DND-41 (cell line): Measurements from ENCODE around the gene LTO1.
"Not testable (repeated sequence)": the region's sequence is repeated elsewhere in the genome, so short reads cannot be mapped to it uniquely, and the experiment has no call there.

Source experiments
- ATAC-seq: fragments of 200-7000 bp; cut with Tn5 transposase; 3 replicates; pipeline ENCODE4 v1.9.1; 2021; ENCODE audit warnings: low read depth; ENCODE audit not compliant: insufficient read depth
- DNase-seq: peaks from one replicate; pipeline ENCODE4 v3.0.0-alpha.2; 2020
- H2AFZ ChIP-seq: 2 replicates; pipeline ENCODE4 v1.6.0; 2012; ENCODE audit warnings: low read depth, low read length
- H3K27ac ChIP-seq: 2 replicates; pipeline ENCODE4 v1.5.1; 2012; ENCODE audit warnings: low read length, inconsistent platforms
- H3K27me3 ChIP-seq: fragments of 200-600 bp; sonication (generic); 2 replicates; pipeline ENCODE4 v1.6.0; 2012; ENCODE audit warnings: low read length, mild to moderate bottlenecking, inconsistent platforms; ENCODE audit not compliant: insufficient read depth, poor library complexity
- H3K36me3 ChIP-seq: 2 replicates; pipeline ENCODE4 v1.5.1; 2012; ENCODE audit warnings: low read length, inconsistent platforms; ENCODE audit not compliant: insufficient read depth
- H3K4me1 ChIP-seq: 2 replicates; pipeline ENCODE4 v1.5.1; 2012; ENCODE audit warnings: mild to moderate bottlenecking, low read length; ENCODE audit not compliant: insufficient read depth
- H3K4me2 ChIP-seq: 2 replicates; pipeline ENCODE4 v1.6.0; 2012; ENCODE audit warnings: mild to moderate bottlenecking, moderate library complexity, low read length, inconsistent platforms; ENCODE audit not compliant: insufficient read depth
- H3K4me3 ChIP-seq, 2 experiments: fragments of 200-600 bp in 1 of 2; shearing (Covaris generic) in 1 of 2; 2 replicates each; pipeline ENCODE4 v1.5.1; 2012 to 2016; ENCODE audit warnings: inconsistent platforms in 2 of 2, low read length in 2 of 2, mild to moderate bottlenecking in 2 of 2, low read depth in 1 of 2, moderate library complexity in 1 of 2
- H3K79me2 ChIP-seq: 2 replicates; pipeline ENCODE4 v1.6.0; 2012; ENCODE audit warnings: low read length, inconsistent platforms; ENCODE audit not compliant: insufficient read depth
- H3K9ac ChIP-seq: 2 replicates; pipeline ENCODE4 v1.6.0; 2012; ENCODE audit warnings: low read depth, mild to moderate bottlenecking, inconsistent platforms, low read length, moderate library complexity
- H3K9me3 ChIP-seq: 2 replicates; pipeline ENCODE4 v1.5.1; 2012; ENCODE audit warnings: low read length, moderate library complexity, mild to moderate bottlenecking, inconsistent platforms; ENCODE audit not compliant: insufficient read depth, severe bottlenecking
- H4K20me1 ChIP-seq: 2 replicates; pipeline ENCODE4 v1.6.0; 2012; ENCODE audit warnings: low read length; ENCODE audit not compliant: insufficient read depth
- CTCF ChIP-seq: IDR thresholded peaks from 2 replicates; pipeline ENCODE4 v1.5.1; 2012; ENCODE audit warnings: borderline replicate concordance, low read length, moderate library complexity, mild to moderate bottlenecking; ENCODE audit not compliant: poor library complexity, severe bottlenecking; ENCODE audit errors: extremely low read depth
- EZH2 ChIP-seq: IDR thresholded peaks from 3 replicates; pipeline ENCODE4 v1.6.1; 2012; ENCODE audit warnings: borderline replicate concordance, low read depth, mild to moderate bottlenecking, moderate library complexity, low read length, inconsistent platforms; ENCODE audit not compliant: severe bottlenecking

The LTO1 gene

DNA sequence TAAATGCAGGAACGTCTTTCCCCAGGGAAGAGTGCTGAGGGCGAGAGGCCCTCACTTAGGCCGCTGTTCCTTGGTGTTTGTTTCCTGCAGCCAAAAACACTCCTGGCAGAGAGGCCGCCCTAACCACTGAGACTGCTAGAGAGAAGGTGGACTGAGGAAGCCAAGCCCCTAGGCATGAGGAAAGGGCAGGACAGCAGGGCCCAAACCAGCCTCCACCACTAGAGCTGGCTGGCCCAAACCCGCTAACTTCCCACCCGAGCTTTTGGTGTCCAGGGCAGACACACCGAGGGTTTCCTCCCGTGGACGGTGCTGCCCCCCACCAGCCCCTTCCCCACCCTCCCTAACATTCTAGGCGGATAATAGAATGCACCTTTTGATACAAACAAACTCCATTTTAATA, 22.7 kb upstream of the LTO1 start:
- Histone ChIP-seq H3K9ac (no peak overlapping the region), H3K4me2 (no peak overlapping the region), H3K9me3 (no peaks in the 10 kb centered on the region), H2AFZ (no peak overlapping the region), H3K4me1 (no peaks in the 10 kb centered on the region), H4K20me1 (no peaks in the 10 kb centered on the region), H3K36me3 (no peaks in the 10 kb centered on the region), H3K79me2 (no peaks in the 10 kb centered on the region), H3K27ac (no peak overlapping the region), H3K27me3 (no peaks in the 10 kb centered on the region), H3K4me3 (no peak overlapping the region)
- TF ChIP-seq CTCF (no peak), EZH2 (no peak)
- DNase-seq (no peak), ATAC-seq (no peak)

DNA sequence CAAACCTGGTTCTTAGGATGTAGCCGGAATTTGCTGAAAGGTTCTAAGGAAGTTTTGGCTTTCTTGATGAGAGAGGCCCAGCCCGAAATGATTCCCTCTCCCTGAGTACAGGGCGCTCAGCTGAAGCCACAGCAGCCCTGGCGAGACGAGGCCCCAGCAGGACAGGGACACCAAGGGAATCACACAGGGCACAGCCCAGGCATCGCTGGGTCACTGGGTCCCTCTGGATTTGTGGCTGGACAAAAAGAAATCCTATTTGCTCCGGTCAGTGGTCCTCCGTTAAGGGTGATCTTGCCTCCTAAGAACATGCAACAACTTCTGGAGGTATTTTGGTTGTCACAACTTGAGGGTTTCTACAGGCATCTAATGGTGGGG, 22.3 kb upstream of the LTO1 start:
- H3K4me2 ChIP-seq = no peak overlapping the region
- H3K36me3 ChIP-seq = no peaks in the 10 kb centered on the region
- no peak overlapping the region for H3K9ac ChIP-seq
- H3K27me3 ChIP-seq = no peaks in the 10 kb centered on the region
- TF ChIP-seq CTCF (no peak), EZH2 (no peak)
- H3K4me3 ChIP-seq = no peak overlapping the region
- no peaks in the 10 kb centered on the region for H3K79me2 ChIP-seq
- H4K20me1 ChIP-seq = no peaks in the 10 kb centered on the region
- H3K27ac ChIP-seq = no peak overlapping the region
- ATAC-seq (no peak), DNase-seq (no peak)
- no peaks in the 10 kb centered on the region for H3K9me3 ChIP-seq
- no peak overlapping the region for H2AFZ ChIP-seq
- no peaks in the 10 kb centered on the region for H3K4me1 ChIP-seq

DNA sequence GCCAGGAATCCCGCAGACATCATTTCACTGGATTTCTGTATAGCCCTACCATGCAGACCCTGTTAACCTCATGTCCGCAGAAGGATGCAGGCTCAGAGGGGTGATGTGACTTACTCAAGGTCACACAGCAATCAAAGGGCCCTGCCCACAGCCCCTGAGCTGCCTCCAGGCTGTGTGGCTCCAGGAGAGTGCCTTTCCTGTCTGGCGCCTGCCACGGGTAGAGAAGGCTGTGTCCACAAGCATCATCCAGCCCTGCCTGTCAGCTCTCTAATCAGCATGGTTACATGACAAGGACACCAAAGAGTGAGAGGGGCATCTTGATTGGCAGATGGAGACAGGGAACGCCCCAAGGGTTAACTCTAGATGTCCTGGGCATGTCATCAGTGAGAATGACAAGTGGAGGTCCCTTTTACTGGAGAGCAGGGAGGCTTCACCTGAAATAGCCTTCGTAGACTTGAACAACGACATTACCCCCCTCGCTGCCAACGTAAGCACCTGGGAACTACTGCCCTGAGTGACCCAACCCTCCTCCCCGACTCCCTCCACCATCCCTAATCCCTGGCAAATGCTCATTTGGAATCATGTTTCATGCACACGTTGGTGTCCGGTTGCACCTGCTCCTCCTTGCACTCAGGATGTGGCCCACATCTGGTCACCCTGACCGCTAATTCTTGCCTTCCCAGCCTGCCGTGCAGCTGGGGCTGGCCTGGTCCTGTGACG, 21.8 kb upstream of the LTO1 start:
- Histone ChIP-seq H3K9ac (no peak overlapping the region), H3K9me3 (no peaks in the 10 kb centered on the region), H3K79me2 (no peaks in the 10 kb centered on the region), H3K36me3 (no peaks in the 10 kb centered on the region), H3K4me2 (no peak overlapping the region), H3K27me3 (no peaks in the 10 kb centered on the region), H2AFZ (no peak overlapping the region), H4K20me1 (no peaks in the 10 kb centered on the region), H3K27ac (no peak overlapping the region), H3K4me3 (no peak overlapping the region), H3K4me1 (no peaks in the 10 kb centered on the region)
- ATAC-seq = no peak
- no peak for DNase-seq
- TF ChIP-seq CTCF (no peak), EZH2 (no peak)

- ATAC-seq, H3K4me2 ChIP-seq: not testable (repeated sequence)
Measured at GRCh38 chr11:69695995-69696394, 20.8 kb upstream of the LTO1 start.

More at GRCh38 chr11:69695995-69696394, 20.8 kb upstream of the LTO1 start:
- not testable (repeated sequence) for H3K36me3 ChIP-seq, H3K79me2 ChIP-seq, H3K9ac ChIP-seq, H3K27me3 ChIP-seq, H2AFZ ChIP-seq, H3K9me3 ChIP-seq, H4K20me1 ChIP-seq, H3K27ac ChIP-seq, H3K4me1 ChIP-seq, H3K4me3 ChIP-seq, DNase-seq
